Measurements from ENCODE around the gene GRAMD1C.

GRCh38 chr3:113873293-113873692 is 34.7 kb downstream of the GRAMD1C start:
- TF ChIP-seq GATA3 (IDR thresholded peaks at IDR 0.05; ENCODE audit: low read depth, low read length) (no peak), GATA2 (IDR thresholded peaks at IDR 0.05; ENCODE audit: low read depth, low read length) (no peak)

Data from SH-SY5Y (cell line).